D721Med (cell line): ENCODE data around the gene BCL2L11.

Experiments
- DNase-seq: peaks from one replicate; pipeline ENCODE4 v3.0.0; 2011; ENCODE audit warnings: low spot score; ENCODE audit not compliant: insufficient read length
- FAIRE-seq: peaks from 2 replicates; lab custom pipeline; 2011; peaks lifted over from hg19 to GRCh38; lab: Jason Lieb, UNC
- CTCF ChIP-seq: IDR thresholded peaks from 2 replicates; pipeline ENCODE4 v1.5.1; 2012; ENCODE audit warnings: mild to moderate bottlenecking, control low read depth; ENCODE audit not compliant: insufficient read depth; ENCODE audit errors: missing control alignments

Gene BCL2L11

DNA sequence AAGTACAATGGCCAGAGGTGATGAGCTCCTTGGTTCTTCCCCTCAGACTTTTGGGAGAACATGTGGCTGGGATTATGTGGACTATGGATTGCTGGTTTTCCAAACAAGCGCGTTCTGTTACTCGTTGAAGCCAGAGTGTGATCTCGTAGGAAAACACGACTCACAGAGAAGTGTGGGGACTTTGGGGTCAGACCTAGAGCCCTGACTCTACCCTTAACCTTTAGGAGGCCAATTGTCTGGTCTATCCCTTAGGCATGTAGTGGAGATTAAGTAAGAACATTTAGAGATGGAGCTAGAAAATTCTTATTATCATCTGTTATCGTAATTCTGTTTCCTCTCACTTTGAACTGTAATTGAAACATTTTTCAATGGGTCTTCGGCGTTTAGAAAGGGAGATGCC lies 35.8 kb downstream of the BCL2L11 start:
- DNase-seq (no peak), FAIRE-seq (no peak)
- TF ChIP-seq CTCF, result no peak

GRCh38 chr2:111157071-111157661 lies 36.5 kb downstream of the BCL2L11 start:
- DNase-seq (no peak), FAIRE-seq (no peak)
- no peak for TF ChIP-seq CTCF

- DNase-seq, result no peak
- no peak for FAIRE-seq
- TF ChIP-seq CTCF, result no peak
Observed at GRCh38 chr2:111157798-111158197, 37.1 kb downstream of the BCL2L11 start.

DNA sequence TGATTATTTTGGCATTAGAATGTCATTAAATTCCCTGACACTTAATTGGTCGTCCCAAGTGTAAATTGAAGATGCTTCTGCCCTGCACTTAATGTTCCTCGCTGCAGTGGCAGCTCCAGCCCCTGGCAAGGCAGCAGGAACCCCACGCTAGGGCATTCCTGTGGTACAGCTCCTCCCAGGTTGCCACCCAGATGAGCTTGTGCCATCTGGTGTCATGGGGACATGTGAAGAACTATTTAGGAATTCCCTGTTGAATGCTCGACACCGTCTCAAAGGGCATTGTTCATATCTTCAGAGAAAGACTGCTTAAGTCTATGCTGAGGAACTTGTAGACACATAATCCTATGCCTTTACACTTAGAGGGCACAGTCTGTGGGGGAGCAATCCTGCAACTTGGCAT lies 38.9 kb downstream of the BCL2L11 start:
- TF ChIP-seq CTCF, result no peak
- FAIRE-seq, result no peak
- no peak for DNase-seq

DNA sequence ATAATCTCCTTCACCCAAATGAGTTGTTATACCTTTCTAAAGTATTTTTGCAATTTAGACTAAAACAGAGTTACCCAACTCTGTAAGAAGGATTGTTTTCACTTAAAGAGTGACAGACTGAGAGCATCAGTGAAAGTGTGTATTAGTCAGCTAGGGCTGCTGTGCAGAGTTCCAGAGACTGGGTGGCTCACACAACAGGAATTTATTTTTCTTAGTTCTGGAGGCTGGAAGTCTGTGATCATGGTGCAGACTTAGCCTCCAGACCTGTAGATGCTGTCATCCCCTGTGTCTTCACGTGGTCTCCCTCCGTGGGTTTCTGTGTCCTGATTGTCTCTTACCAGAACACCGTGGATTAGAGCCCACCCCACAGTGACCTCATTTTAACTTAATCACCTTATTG lies 40.0 kb downstream of the BCL2L11 start:
- TF ChIP-seq CTCF, result no peak
- FAIRE-seq (no peak), DNase-seq (no peak)

- FAIRE-seq (no peak), DNase-seq (no peak)
- no peak for TF ChIP-seq CTCF
Observed at GRCh38 chr2:111161971-111162370, 41.3 kb downstream of the BCL2L11 start.

- TF ChIP-seq CTCF, result no peak
- no peak for FAIRE-seq
- no peak for DNase-seq
Observed at GRCh38 chr2:111162718-111163331, 42.1 kb downstream of the BCL2L11 start.
